ENCODE data around the gene GALNTL6. TPM values are rescaled to one million over a fixed set of nuclear protein-coding genes. Genes with fewer than 3 reads are reported as not detected.

The GALNTL6 gene
- total and polyA plus RNA-seq, 9 of the 15 experiments (the other 6 are each of a cell fraction or from before 2014, with no cell fraction given): 0.18 to 0.50 (median 0.29) TPM

DNA sequence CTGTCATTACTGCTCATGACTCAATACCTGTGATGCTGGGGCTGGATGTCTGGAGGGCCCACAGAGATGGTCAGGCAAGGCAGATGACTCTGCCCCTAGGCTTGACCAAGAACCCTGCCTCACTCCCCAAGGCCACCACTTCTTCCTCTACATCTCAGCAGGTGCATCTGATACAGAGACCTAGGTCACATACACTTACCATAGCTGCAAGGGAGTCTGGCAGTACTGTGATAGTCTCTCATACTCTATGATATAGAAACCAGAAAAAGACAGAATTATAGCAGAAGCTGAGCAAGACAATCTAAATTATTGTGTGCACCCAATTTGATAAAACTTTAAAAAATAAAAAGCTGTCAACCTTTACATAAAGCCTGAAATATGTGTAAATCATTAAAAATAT lies 878.3 kb downstream of the GALNTL6 start (continued):
- TF ChIP-seq USF2 (CRISPR knock-in tag; IDR thresholded peaks at IDR 0.05) (no peak), ZBTB7A (IDR thresholded peaks at IDR 0.05; ENCODE audit: borderline replicate concordance, control insufficient read depth, low read depth, low read length) (no peak), ADNP (tag; IDR thresholded peaks at IDR 0.05) (no peak), TBL1XR1 (IDR thresholded peaks at IDR 0.05; ENCODE audit: low read length in 2 of 2) (no peak), KAT7 (CRISPR knock-in tag; IDR thresholded peaks at IDR 0.05; ENCODE audit: borderline replicate concordance) (no peak), ZFP36 (IDR thresholded peaks at IDR 0.05; ENCODE audit: low read depth, low read length, partially characterized antibody) (no peak), ZNF232 (CRISPR knock-in tag; IDR thresholded peaks at IDR 0.05) (no peak), SP2 (IDR thresholded peaks at IDR 0.05; ENCODE audit: extremely low read depth, low read depth, low read length, poor library complexity, severe bottlenecking) (no peak), MAZ (CRISPR knock-in tag; conservative IDR thresholded peaks at IDR 0.05 in 1 of 2, IDR thresholded peaks at IDR 0.05 in 1 of 2) (no peak), E4F1 (CRISPR knock-in tag; IDR thresholded peaks at IDR 0.05; ENCODE audit: borderline replicate concordance) (no peak), PYGO2 (tag; IDR thresholded peaks at IDR 0.05) (no peak), ZNF551 (CRISPR knock-in tag; IDR thresholded peaks at IDR 0.05) (no peak)

Measured in K562 (cell line).